ENCODE data around the gene GNB5.
A peak's percentile ranks its signal among the peaks of the same experiment; 100 is the strongest.

Gene GNB5

GRCh38 chr15:52136442-52136980 is 54.7 kb downstream of the GNB5 start:
- Histone ChIP-seq H3K9me3 (ENCODE audit: severe bottlenecking) (no peaks in the 10 kb centered on the region), H3K36me3 (ENCODE audit: low read depth) (peaks cover 50% of the 10 kb centered on the region), H3K4me1 (ENCODE audit: insufficient read depth, poor library complexity, severe bottlenecking) (no peaks in the 10 kb centered on the region), H3K4me3 (ENCODE audit: severe bottlenecking) (no peak overlapping the region), H3K27me3 (ENCODE audit: insufficient read depth, poor library complexity, severe bottlenecking) (no peaks in the 10 kb centered on the region), H3K27ac (ENCODE audit: poor library complexity, severe bottlenecking) (no peak overlapping the region)
- ATAC-seq (ENCODE audit: low read depth) (no peak), DNase-seq (ENCODE audit: low spot score) (peak; percentile 49)
- no peak for TF ChIP-seq CTCF (IDR thresholded peaks at IDR 0.05; ENCODE audit: poor library complexity, severe bottlenecking)

- no peaks in the 10 kb centered on the region for H3K4me1 ChIP-seq (ENCODE audit: insufficient read depth, poor library complexity, severe bottlenecking)
- DNase-seq (ENCODE audit: low spot score) (no peak), ATAC-seq (ENCODE audit: low read depth) (no peak)
- H3K27me3 ChIP-seq (ENCODE audit: insufficient read depth, poor library complexity, severe bottlenecking) = no peaks in the 10 kb centered on the region
- no peak for TF ChIP-seq CTCF (IDR thresholded peaks at IDR 0.05; ENCODE audit: poor library complexity, severe bottlenecking)
- no peak overlapping the region for H3K4me3 ChIP-seq (ENCODE audit: severe bottlenecking)
- no peaks in the 10 kb centered on the region for H3K9me3 ChIP-seq (ENCODE audit: severe bottlenecking)
- peaks cover 53% of the 10 kb centered on the region for H3K36me3 ChIP-seq (ENCODE audit: low read depth)
- H3K27ac ChIP-seq (ENCODE audit: poor library complexity, severe bottlenecking) = no peak overlapping the region
Observed at GRCh38 chr15:52134502-52135144, 56.6 kb downstream of the GNB5 start.

GRCh38 chr15:52133510-52134220 is 57.5 kb downstream of the GNB5 start:
- H3K27ac ChIP-seq (ENCODE audit: poor library complexity, severe bottlenecking) = no peak overlapping the region
- no peak overlapping the region for H3K4me3 ChIP-seq (ENCODE audit: severe bottlenecking)
- H3K27me3 ChIP-seq (ENCODE audit: insufficient read depth, poor library complexity, severe bottlenecking) = no peaks in the 10 kb centered on the region
- H3K9me3 ChIP-seq (ENCODE audit: severe bottlenecking) = no peaks in the 10 kb centered on the region
- ATAC-seq (ENCODE audit: low read depth) = no peak
- DNase-seq (ENCODE audit: low spot score) = peak; percentile 38
- TF ChIP-seq CTCF (IDR thresholded peaks at IDR 0.05; ENCODE audit: poor library complexity, severe bottlenecking) = no peak
- peaks cover 44% of the 10 kb centered on the region for H3K36me3 ChIP-seq (ENCODE audit: low read depth)
- H3K4me1 ChIP-seq (ENCODE audit: insufficient read depth, poor library complexity, severe bottlenecking) = no peaks in the 10 kb centered on the region

- no peak overlapping the region for H3K4me3 ChIP-seq (ENCODE audit: severe bottlenecking)
Observed at GRCh38 chr15:52132066-52132465, 59.1 kb downstream of the GNB5 start.

More at GRCh38 chr15:52132066-52132465, 59.1 kb downstream of the GNB5 start:
- ATAC-seq (ENCODE audit: low read depth) = no peak
- TF ChIP-seq CTCF (IDR thresholded peaks at IDR 0.05; ENCODE audit: poor library complexity, severe bottlenecking) = no peak
- DNase-seq (ENCODE audit: low spot score) = no peak
- no peaks in the 10 kb centered on the region for H3K27me3 ChIP-seq (ENCODE audit: insufficient read depth, poor library complexity, severe bottlenecking)
- no peaks in the 10 kb centered on the region for H3K4me1 ChIP-seq (ENCODE audit: insufficient read depth, poor library complexity, severe bottlenecking)
- peaks cover 3% of the 10 kb centered on the region for H3K9me3 ChIP-seq (ENCODE audit: severe bottlenecking)
- H3K27ac ChIP-seq (ENCODE audit: poor library complexity, severe bottlenecking) = no peak overlapping the region
- peaks cover 40% of the 10 kb centered on the region for H3K36me3 ChIP-seq (ENCODE audit: low read depth)
